ENCODE results near the gene AHI1. TPM values are rescaled to one million over a fixed set of nuclear protein-coding genes. Genes with fewer than 3 reads are reported as not detected.

Gene AHI1
- total and polyA plus RNA-seq, 10 of the 15 experiments (the other 5 are each of a cell fraction or from before 2014, with no cell fraction given) = 3.2 to 9.5 (median 4.6) TPM

DNA sequence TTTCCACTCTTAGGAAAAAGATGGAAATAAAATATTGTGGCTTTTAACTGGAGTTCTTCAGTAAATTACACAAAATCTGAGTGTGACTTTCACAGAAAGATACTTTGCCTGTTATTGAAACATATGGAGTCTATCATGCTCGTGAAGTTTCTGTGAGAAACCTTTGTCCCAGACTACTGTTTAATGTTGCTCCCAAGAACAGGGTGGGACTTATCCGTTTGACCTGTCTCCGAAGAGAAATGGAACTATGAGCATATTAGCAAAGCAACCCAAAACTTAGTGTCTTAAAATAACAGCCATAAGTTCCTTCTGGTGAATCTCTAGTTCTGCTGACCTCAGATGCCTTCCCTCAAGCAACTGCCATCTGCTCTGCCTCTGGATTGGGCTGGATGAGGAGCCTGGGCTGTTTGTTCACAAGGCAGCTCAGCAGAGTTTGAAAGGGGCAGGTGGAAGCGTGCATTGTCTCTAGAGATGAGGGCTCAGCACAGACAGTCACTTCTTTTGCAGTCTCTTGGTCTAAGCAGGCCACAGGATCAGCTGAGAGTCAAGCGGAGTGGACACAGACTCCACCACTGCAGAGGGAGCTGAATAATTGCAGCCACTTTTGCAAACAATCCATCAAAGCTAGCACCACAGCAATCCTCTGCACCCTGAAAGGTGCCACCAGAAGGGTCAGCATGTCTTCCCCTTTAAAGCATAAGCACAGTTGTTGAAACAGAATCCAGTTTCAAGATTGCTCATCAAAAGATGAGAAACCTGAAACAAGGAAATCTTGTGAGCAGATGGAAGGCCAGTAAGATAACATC is 263.7 kb downstream of the AHI1 start:
- no peak for DNase-seq (ENCODE audit: low read depth, low spot score)
- in situ Hi-C loops (cut with MboI) = loop anchor here (25.0 kb wide), 1 partner anchor 178 kb away; no protein-coding TSS in a partner anchor
- intact Hi-C loops (cut with micrococcal nuclease; ENCODE audit: unreplicated experiment) = no loop called here

More for the DNA sequence above, 263.7 kb downstream of the AHI1 start:
- RAD21 ChIA-PET (ENCODE audit: unreplicated experiment) = no interaction called here
- SMC1A ChIA-PET (ENCODE audit: uncharacterized antibody, unreplicated experiment) = interaction anchor here (1.3 to 2.3 kb wide), 3 partner anchors 34 to 89 kb away, joined by 4 to 6 read pairs (median 4); no protein-coding TSS in a partner anchor
- Histone ChIP-seq H3K36me3 (ENCODE audit: control insufficient read depth in 2 of 2, insufficient read depth in 2 of 2, low read length in 1 of 2) (no peaks in the 10 kb centered on the region), H3K4me1 (ENCODE audit: control insufficient read depth, insufficient read depth, low read length) (peaks cover 20% of the 10 kb centered on the region), H3K4me2 (ENCODE audit: control insufficient read depth, insufficient read depth) (peak overlapping the region; percentile 68), H3K27me3 (replicated peaks in 1 of 2; ENCODE audit: control insufficient read depth in 2 of 2, insufficient read depth in 2 of 2, low read length in 1 of 2) (peaks cover 0 to 2% of the 10 kb centered on the region in 2 experiments; a peak in 1 of 4 replicates), H4K20me1 (ENCODE audit: control insufficient read depth, insufficient read depth) (no peaks in the 10 kb centered on the region), H3K9ac (ENCODE audit: control insufficient read depth, insufficient read depth, low read length) (no peak overlapping the region), H3K79me2 (ENCODE audit: control insufficient read depth, insufficient read depth, low read length) (no peaks in the 10 kb centered on the region), H3K9me3 (replicated peaks; ENCODE audit: control insufficient read depth, insufficient read depth, low read length) (no peaks in the 10 kb centered on the region), H2AFZ (ENCODE audit: control insufficient read depth, low read depth, low read length) (no peak overlapping the region; the same call in 1 of the 2 replicates), H3K4me3 (no peak overlapping the region), H3K27ac (ENCODE audit: control insufficient read depth, insufficient read depth) (no peak overlapping the region; the same call in 1 of the 2 replicates)
- WGBS (ENCODE audit: insufficient coverage, insufficient replicate concordance, low lambda C conversion rate, missing lambda C conversion rate) = 85% methylated on average over 5 of the region's 5 CpGs
- peak; percentile 66 for ATAC-seq
- POLR2A ChIA-PET = no interaction called here
- TF ChIP-seq NBN (IDR thresholded peaks at IDR 0.05) (no peak), JUNB (IDR thresholded peaks at IDR 0.05) (peak; percentile 62), ATF3 (IDR thresholded peaks at IDR 0.05; ENCODE audit: borderline replicate concordance, extremely low read depth, low read depth, low read length) (no peak), IRF4 (IDR thresholded peaks at IDR 0.05; ENCODE audit: low read depth, low read length) (0 out of 2 replicates have a peak, but pooled peaks have one; percentile 61), ZBTB33 (IDR thresholded peaks at IDR 0.05) (no peak), NR2F1 (conservative IDR thresholded peaks at IDR 0.05) (no peak), SMAD1 (IDR thresholded peaks at IDR 0.05; ENCODE audit: low read depth, partially characterized antibody) (no peak), SRF (IDR thresholded peaks at IDR 0.05; ENCODE audit: low read depth in 2 of 2, low read length in 2 of 2) (no peak)
- CTCF ChIA-PET = interaction anchor here (1.0 to 1.9 kb wide), 4 partner anchors 8 to 293 kb away, joined by 3 to 5 read pairs (median 3); no protein-coding TSS in a partner anchor
- no peak for FAIRE-seq
- BruUV-seq (replicated peaks) = no TSS peak

Small RNAs within 50 kb of the gene (microRNA-seq; reads per million reads assigned to microRNA genes)
- gene MIR548A2 = not detected

Small RNAs within 50 kb of the gene (small RNA-seq; reads per million reads assigned to genes)
- gene MIR548A2 (not detected), gene RF00019 (not detected)

All from GM12878 (cell line).